HG03521 (cell line): ENCODE measurements around the gene CGB3.
"Not testable (repeated sequence)": the region's sequence is repeated elsewhere in the genome, so short reads cannot be mapped to it uniquely, and the experiment has no call there.

Experiments used
- ATAC-seq: cut with Tn5 transposase; IDR thresholded peaks from one replicate; pipeline ENCODE4 v1.9.1; 2021; ENCODE audit warnings: mild to moderate bottlenecking, moderate library complexity; ENCODE audit not compliant: unreplicated experiment

Gene CGB3

DNA sequence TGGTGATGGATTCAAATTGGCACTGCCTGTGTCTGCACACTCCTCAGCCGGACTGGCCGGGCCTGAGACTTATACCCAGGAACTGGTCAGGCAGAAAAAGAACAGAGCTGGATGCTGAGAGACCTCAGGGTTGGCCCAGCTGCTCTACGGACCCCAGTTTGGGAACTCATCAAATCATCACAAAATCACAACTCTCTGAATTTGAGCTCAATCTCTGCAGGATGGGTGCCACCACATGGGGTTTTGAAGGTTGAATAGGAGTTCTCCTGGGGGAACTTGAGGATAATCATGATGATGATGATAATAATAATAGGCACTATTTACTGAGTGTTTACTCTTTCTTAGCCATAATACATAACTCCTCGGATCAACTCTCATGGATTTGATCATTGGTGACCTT is 18.5 kb upstream of the CGB3 start:
- not testable (repeated sequence) for ATAC-seq

DNA sequence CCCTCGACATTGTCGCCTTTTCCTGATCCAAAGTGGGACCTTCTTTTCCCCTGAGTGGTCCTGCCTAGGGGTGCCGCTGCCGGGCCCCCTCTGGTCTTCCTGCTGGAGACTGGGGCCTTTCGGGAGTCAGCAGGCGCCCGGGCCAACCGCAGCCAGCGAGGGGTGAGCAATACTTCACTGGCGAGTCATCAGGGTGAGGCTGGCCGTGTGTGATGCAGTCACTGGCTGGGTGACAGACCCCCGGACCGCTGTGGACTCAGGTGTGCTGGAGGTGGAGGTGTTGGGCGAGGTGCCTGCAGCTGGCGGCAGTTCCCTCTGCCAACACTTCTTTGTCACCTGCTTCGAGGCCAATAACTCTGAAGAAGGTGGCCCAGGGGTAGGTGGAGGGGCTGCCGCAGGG is 18.0 kb upstream of the CGB3 start:
- no peak for ATAC-seq

GRCh38 chr19:49039736-49040135 is 15.6 kb upstream of the CGB3 start:
- not testable (repeated sequence) for ATAC-seq

DNA sequence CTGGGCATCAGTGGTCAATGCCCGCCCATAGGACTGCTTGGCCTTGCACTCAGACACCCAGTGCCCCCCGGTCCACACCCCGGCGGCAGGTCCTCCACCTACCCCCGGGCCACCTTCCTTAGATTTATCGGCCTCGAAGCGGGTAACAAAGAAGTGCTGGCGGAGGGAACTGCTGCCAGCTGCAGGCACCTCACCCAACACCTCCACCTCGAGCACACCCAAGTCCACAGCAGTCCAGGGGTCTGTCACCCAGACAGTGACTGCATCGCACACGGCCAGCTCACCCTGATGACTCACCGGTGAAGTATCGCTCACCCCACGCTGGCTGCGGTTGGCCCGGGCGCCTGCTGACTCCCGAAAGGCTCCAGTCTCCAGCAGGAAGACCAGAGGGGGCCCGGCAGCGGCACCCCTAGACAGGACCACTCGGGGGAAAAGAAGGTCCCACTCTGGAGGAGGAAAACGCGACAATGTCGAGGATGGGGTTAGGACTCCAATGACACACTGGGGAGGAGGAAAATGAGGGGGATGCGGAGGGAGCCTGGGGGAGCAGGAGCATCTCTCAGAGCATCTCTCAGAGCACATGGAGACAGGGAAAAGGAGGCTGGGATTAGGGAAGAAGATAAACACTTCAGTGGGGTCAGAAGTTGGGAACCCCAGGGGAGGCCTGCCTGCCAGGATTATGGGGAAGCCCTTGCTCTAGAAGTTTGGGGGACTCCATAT is 14.6 kb upstream of the CGB3 start:
- ATAC-seq = not testable (repeated sequence)

DNA sequence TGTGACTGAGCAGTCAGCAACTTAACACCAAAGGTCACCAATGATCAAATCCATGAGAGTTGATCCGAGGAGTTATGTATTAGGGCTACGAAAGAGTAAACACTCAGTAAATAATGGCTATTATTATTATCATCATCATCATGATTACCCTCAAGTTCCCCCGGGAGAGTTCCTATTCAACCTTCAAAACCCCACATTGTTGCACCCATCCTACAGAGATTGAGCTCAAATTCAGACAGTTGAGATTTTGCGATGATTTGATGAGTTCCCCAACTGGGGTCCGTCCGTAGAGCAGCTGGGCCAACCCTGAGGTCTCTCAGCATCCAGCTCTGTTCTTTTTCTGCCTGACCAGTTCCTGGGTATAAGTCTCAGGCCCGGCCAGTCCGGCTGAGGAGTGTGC is 14.0 kb upstream of the CGB3 start:
- ATAC-seq = not testable (repeated sequence)

- not testable (repeated sequence) for ATAC-seq
Observed at GRCh38 chr19:49036815-49037214, 12.7 kb upstream of the CGB3 start, which contains the start of gene CGB1. TSS of gene CGB1 (minus strand) at chr19:49036895. CDS start at chr19:49036711, 184 bp downstream.

- ATAC-seq = not testable (repeated sequence)
Observed at GRCh38 chr19:49031642-49032301, 7.6 kb upstream of the CGB3 start, which contains the start of gene CGB2. TSS of gene CGB2 (plus strand) at chr19:49031890. CDS start at chr19:49032096, 206 bp downstream.

GRCh38 chr19:49030323-49030722 is 6.2 kb upstream of the CGB3 start:
- ATAC-seq = not testable (repeated sequence)

- ATAC-seq = not testable (repeated sequence)
Observed at GRCh38 chr19:49029749-49030148, 5.6 kb upstream of the CGB3 start.

DNA sequence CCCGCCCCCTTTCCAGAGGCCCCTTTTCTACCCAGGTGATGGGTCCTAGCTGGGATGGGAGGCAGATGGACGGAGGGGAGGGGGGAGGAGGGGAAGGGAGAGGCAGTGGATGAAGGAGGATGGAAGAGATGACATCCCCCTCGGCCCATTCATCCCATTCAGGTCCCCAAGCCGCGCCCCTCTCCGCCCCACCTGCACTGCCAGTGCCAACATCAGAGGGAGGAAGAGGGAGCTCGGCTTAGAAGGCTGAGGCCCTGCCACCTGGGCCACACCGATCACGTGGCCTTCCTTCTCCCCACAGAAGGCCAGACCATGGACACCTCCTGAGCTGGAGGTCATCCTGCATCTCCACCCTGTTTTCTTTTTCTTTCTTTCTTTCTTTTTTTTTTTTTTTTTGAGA is 4.6 kb upstream of the CGB3 start:
- ATAC-seq = not testable (repeated sequence)

- ATAC-seq = not testable (repeated sequence)
Observed at GRCh38 chr19:49025599-49025998, 1.5 kb upstream of the CGB3 start.

DNA sequence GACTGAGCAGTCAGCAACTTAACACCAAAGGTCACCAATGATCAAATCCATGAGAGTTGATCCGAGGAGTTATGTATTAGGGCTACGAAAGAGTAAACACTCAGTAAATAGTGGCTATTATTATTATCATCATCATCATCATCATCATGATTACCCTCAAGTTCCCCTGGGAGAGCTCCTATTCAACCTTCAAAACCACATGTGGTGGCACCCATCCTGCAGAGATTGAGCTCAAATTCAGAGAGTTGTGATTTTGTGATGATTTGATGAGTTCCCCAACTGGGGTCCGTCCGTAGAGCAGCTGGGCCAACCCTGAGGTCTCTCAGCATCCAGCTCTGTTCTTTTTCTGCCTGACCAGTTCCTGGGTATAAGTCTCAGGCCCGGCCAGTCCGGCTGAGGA is 955 bp upstream of the CGB3 start:
- ATAC-seq = not testable (repeated sequence)

GRCh38 chr19:49022116-49022515 is 2.0 kb downstream of the CGB3 start:
- ATAC-seq = no peak

DNA sequence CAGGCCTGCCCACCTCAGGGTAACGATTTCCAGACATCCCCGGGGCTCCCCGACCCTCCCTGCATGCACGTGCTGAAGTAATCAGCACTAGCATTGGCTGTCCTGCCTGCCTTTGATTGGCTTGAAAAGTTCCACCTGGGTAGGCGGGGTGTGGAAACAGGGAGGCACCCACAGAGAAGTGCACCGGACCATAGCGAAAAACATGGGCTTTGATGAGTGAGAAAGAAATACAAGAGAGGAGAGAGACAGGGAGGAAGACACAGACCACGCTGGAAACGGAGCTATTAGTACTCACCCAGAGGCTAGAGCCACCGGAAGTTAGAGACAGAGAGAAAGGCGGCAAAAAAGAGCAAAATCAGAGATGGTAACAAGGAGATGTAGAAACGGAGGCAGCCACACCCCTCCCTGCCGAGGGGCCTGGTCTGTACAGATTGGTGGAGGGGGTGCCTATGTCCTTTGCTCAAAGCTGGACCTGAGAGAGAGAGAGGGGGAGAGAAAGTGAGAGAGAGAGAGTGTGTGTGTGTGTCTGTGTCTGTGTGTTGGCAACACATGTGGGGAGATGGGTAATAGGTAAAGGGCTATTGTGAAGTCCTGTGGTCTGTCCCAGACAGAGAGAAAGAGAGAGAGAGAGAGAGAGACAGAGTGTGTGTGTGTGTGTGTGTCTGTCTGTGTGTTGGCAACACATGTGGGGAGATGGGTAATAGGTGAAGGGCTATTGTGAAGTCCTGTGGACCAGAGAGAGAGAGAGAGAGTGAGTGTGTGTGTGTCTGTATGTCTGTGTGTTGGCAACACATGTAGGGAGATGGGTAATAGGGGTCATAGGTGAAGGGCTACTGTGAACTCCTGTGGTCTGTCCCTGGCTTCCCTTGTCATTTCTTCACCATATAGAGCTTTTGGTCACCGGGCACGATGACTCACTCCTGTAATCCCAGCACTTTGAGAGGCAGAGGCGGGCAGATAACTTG is 2.9 kb downstream of the CGB3 start:
- ATAC-seq = no peak

DNA sequence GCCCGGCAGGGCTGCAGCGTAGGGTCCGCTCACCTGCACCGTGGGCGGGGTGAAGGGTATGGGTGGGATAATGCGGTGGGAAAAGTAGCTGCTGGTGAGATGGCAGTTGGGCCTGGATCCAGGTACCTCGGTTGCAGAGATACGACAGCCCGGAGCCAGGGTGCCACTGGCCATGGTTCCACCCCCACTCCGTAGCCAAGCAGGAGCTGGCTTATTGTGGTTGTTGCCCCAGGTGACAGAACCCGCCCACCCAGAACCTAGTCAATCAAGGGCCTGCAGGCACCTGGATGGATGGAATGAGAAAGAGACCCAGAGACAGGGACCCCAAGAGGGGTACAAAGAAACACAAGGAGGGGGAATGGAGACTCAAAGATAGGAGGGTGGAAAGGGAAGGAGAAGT is 3.8 kb downstream of the CGB3 start:
- ATAC-seq = no peak

- no peak for ATAC-seq
Observed at GRCh38 chr19:49019242-49019932, 4.7 kb downstream of the CGB3 start.

DNA sequence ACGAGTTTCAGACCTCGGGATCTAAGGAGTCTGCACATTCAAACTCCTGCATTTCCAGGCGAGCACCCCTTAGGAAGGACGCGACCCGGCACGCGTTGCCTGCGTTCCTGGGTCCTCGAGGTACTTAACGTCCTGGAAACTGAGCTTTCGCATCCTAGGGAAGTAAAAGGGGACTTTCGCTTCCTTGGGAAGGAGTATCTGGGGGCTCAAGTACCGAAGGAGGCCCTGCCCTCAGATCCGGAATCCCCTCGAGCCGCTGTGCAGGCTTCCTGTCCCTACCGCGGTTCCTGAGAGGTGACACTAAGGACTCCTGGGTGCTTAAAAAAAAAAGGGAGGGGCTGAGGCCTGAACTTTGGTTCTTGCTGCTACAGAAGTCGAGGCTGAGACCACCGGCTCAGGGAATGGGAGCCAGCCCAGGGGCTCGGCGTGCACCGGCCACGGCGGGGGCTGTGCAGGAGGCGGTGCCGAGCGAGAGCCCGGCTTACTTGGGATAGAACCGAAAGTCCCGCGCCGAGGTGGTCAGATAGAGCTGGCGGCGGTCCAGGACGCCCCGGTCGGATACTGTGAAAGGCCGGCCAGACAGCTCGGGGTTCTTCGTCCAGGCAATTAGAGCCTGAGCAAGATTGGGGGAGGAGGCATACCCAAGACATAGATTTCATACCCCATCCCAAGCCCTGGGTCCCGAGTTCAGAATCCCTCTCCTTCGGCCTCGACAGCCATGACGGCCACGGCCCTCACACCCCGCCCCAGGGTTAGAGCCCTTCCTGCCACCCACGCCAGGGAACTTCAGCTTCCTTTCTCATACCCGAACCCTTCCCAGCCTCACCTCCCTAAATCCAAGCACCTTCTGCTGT is 5.5 kb downstream of the CGB3 start:
- ATAC-seq = not testable (repeated sequence)

DNA sequence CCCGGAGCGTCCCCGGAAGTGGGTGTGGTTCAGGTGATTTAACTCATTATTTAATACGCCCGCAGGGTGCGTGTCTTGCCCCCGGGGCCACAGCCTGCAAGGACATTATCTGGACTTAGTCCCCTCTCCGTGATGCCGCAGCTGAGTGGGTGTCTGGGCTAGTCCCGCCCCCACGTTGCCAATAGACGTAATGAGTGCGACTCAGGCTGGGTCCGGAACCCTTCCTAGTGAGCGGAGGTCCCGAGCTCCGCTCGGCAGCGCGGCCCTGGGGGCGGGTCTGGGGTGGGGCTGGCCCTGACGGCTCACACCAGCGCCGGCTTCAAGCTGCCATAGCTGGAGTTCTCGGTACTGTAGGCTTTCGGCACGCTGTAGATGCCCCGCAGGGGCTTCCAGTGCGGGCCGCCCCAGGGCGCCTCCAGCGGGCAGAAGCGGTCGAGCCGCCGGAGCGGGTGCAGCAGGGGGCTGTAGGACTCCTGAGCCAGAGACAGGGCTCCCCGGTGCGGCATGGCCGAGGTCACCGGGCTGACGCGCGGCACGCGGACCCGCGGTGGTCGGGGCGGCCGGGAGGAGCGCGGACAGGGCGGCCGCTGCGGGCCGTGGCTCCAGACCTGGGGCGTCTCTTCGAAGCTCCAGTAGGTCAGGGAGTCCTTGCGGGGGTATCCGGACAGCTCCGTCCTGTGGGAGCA is 6.3 kb downstream of the CGB3 start:
- ATAC-seq = no peak
